Stomach (tissue), 4 donors: ENCODE results near the gene TYMS.

Experiments
- POLR2A ChIP-seq, 4 donors: fragments of 450-650 bp; IDR thresholded peaks; one replicate each; pipeline ENCODE4 v1.6.1; 2016; ENCODE audit warnings: antibody characterized with exemption in 4 of 4, control low read depth in 2 of 4, mild to moderate bottlenecking in 1 of 4, moderate library complexity in 1 of 4
- TF ChIP-seq, protein P1 (sequence below), 7 experiments: fragments of 450-650 bp in 4 of 7; fragments of 200-600 bp in 3 of 7; sonication (generic) in 3 of 7; IDR thresholded peaks; one replicate each; pipeline ENCODE4 v1.5.1; 2016 to 2019; ENCODE audit warnings: antibody characterized with exemption in 7 of 7, control low read depth in 2 of 7, mild to moderate bottlenecking in 1 of 7

DNA sequence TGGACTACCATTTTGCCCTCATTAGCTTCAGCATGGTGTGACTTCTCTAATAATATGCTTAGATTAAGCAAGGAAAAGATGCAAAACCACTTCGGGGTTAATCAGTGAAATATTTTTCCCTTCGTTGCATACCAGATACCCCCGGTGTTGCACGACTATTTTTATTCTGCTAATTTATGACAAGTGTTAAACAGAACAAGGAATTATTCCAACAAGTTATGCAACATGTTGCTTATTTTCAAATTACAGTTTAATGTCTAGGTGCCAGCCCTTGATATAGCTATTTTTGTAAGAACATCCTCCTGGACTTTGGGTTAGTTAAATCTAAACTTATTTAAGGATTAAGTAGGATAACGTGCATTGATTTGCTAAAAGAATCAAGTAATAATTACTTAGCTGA lies 16.3 kb downstream of the TYMS start:
- TF ChIP-seq, protein P1, sequence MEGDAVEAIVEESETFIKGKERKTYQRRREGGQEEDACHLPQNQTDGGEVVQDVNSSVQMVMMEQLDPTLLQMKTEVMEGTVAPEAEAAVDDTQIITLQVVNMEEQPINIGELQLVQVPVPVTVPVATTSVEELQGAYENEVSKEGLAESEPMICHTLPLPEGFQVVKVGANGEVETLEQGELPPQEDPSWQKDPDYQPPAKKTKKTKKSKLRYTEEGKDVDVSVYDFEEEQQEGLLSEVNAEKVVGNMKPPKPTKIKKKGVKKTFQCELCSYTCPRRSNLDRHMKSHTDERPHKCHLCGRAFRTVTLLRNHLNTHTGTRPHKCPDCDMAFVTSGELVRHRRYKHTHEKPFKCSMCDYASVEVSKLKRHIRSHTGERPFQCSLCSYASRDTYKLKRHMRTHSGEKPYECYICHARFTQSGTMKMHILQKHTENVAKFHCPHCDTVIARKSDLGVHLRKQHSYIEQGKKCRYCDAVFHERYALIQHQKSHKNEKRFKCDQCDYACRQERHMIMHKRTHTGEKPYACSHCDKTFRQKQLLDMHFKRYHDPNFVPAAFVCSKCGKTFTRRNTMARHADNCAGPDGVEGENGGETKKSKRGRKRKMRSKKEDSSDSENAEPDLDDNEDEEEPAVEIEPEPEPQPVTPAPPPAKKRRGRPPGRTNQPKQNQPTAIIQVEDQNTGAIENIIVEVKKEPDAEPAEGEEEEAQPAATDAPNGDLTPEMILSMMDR (IDR thresholded peaks at IDR 0.05), result no peak
- TF ChIP-seq POLR2A (IDR thresholded peaks at IDR 0.05), result no peak
